Panc1 (cell line): ENCODE results near the gene RNU6-7. TPM values are rescaled to one million over a fixed set of nuclear protein-coding genes. Genes with fewer than 3 reads are reported as not detected.

Source experiments
- ATAC-seq: fragments of 200-7000 bp; cut with Tn5 transposase; 2 replicates; pipeline ENCODE4 v1.9.1; 2020; ENCODE audit warnings: mild to moderate bottlenecking, moderate library complexity
- BruUV-seq: library from RNA; stranded (reverse); fragments of 400-500 nt; replicated peaks from 2 replicates; lab custom pipeline; 2021; lab: Mats Ljungman, UMichigan
- CTCF ChIA-PET: fragments of 300-600 bp; sonication (Branson Sonifier 250); formaldehyde crosslinking; loops from one replicate; lab custom pipeline; 2022; ENCODE audit warnings: antibody characterized with exemption; lab: Charles Lee
- POLR2A ChIA-PET: fragments of 300-600 bp; sonication (Branson Sonifier 250); formaldehyde crosslinking; loops from one replicate; lab custom pipeline; 2022; ENCODE audit warnings: antibody characterized with exemption; lab: Charles Lee
- DNase-seq: peaks from one replicate; pipeline ENCODE4 v3.0.0-alpha.2; 2010; ENCODE audit warnings: low read depth, low spot score
- H3K27ac ChIP-seq: 2 replicates; pipeline ENCODE4 v1.5.1; 2011; ENCODE audit warnings: mild to moderate bottlenecking, low read length, inconsistent platforms
- H3K27me3 ChIP-seq: fragments of 200-500 bp; sonication (Bioruptor generic); 2 replicates; pipeline ENCODE4 v1.6.0; 2014; ENCODE audit warnings: low read length, inconsistent platforms; ENCODE audit not compliant: control insufficient read depth, insufficient read depth
- H3K36me3 ChIP-seq: fragments of 200-500 bp; sonication (Bioruptor generic); 2 replicates; pipeline ENCODE4 v1.5.1; 2014; ENCODE audit warnings: inconsistent platforms, mild to moderate bottlenecking, low read length, moderate library complexity; ENCODE audit not compliant: control insufficient read depth, insufficient read depth
- H3K4me1 ChIP-seq: 2 replicates; pipeline ENCODE4 v1.5.1; 2011; ENCODE audit warnings: inconsistent platforms, mild to moderate bottlenecking, low read length, moderate library complexity; ENCODE audit not compliant: control insufficient read depth, insufficient read depth
- H3K4me3 ChIP-seq, 2 experiments: 2 replicates each; pipeline ENCODE4 v1.5.1; 2011 to 2012; ENCODE audit warnings: low read depth in 2 of 2, low read length in 2 of 2, mild to moderate bottlenecking in 2 of 2, inconsistent platforms in 1 of 2, moderate library complexity in 1 of 2
- H3K9me3 ChIP-seq: fragments of 200-500 bp; sonication (Bioruptor generic); 2 replicates; pipeline ENCODE4 v1.5.1; 2014; ENCODE audit warnings: low read depth, mild to moderate bottlenecking, inconsistent platforms, low read length, moderate library complexity; ENCODE audit not compliant: control insufficient read depth, insufficient read depth
- CTCF ChIP-seq: fragments of 450-650 bp; IDR thresholded peaks from 2 replicates; pipeline ENCODE4 v1.5.1; 2017; ENCODE audit warnings: mild to moderate bottlenecking
- POLR2AphosphoS5 ChIP-seq: IDR thresholded peaks from 2 replicates; pipeline ENCODE4 v1.6.1; 2012; ENCODE audit warnings: mild to moderate bottlenecking, low read depth, low read length, moderate library complexity
- SIN3A ChIP-seq: IDR thresholded peaks from 2 replicates; pipeline ENCODE4 v1.6.1; 2012; ENCODE audit warnings: low read depth, mild to moderate bottlenecking, low read length, moderate library complexity, borderline replicate concordance; ENCODE audit not compliant: insufficient read depth
- TCF7L2 ChIP-seq: IDR thresholded peaks from 2 replicates; pipeline ENCODE4 v1.6.1; 2011; ENCODE audit warnings: mild to moderate bottlenecking, low read depth, low read length, inconsistent platforms
- in situ Hi-C: cut with HindIII; loops from 2 replicates; pipeline ENCODE4 v1.10.0; 2016; ENCODE audit warnings: low sequenced_read_pairs, low pct_unique_long_range_greater_than_20kb
- intact Hi-C: fragments of 100-400 bp; cut with micrococcal nuclease; formaldehyde crosslinking; loops from one replicate; pipeline ENCODE4 v1.10.0; 2022; ENCODE audit not compliant: unreplicated experiment
- total RNA-seq: library from RNA; stranded (reverse); gene quantifications from one replicate; pipeline ENCODE4 v1.2.1, GENCODE V29; 2021; ENCODE audit not compliant: unreplicated experiment
- TF ChIP-seq, protein P1 (sequence below), 2 experiments: IDR thresholded peaks; 2 replicates each; pipeline ENCODE4 v1.6.1; 2011 to 2012; ENCODE audit warnings: low read depth in 2 of 2, control low read depth in 1 of 2, low read length in 1 of 2, mild to moderate bottlenecking in 1 of 2, moderate library complexity in 1 of 2; ENCODE audit not compliant: insufficient read depth in 1 of 2

Gene RNU6-7
- total RNA-seq, 1 experiment from 2014 or later = not detected

DNA sequence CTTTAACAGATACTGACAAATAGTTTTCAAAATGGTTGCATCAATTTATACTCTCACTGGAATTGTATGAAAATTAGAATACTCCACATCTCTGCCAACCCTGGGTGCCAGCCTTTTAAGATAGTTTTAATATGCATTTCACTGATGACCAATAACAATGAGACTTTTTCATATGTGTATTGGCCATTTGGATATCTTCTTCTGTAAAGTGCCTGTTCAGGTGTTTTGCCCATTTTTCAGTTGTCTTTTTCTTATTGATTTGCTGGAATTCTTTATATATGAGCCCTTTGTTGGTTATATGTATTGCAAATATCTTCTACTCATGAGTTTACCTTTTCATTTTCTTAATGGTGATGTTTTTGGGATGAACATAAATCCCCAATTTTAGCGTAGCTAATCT, 16.7 kb upstream of the RNU6-7 start:
- ATAC-seq (no peak), DNase-seq (no peak)
- Histone ChIP-seq H3K9me3 (no peaks in the 10 kb centered on the region), H3K36me3 (no peaks in the 10 kb centered on the region), H3K27ac (no peak overlapping the region), H3K27me3 (no peaks in the 10 kb centered on the region), H3K4me1 (no peaks in the 10 kb centered on the region), H3K4me3 (no peak overlapping the region)
- in situ Hi-C loops (no loop called here), intact Hi-C loops (no loop called here)
- CTCF ChIA-PET = no interaction called here
- TF ChIP-seq SIN3A = no peak
- no peak for TF ChIP-seq TCF7L2
- TF ChIP-seq, protein P1, sequence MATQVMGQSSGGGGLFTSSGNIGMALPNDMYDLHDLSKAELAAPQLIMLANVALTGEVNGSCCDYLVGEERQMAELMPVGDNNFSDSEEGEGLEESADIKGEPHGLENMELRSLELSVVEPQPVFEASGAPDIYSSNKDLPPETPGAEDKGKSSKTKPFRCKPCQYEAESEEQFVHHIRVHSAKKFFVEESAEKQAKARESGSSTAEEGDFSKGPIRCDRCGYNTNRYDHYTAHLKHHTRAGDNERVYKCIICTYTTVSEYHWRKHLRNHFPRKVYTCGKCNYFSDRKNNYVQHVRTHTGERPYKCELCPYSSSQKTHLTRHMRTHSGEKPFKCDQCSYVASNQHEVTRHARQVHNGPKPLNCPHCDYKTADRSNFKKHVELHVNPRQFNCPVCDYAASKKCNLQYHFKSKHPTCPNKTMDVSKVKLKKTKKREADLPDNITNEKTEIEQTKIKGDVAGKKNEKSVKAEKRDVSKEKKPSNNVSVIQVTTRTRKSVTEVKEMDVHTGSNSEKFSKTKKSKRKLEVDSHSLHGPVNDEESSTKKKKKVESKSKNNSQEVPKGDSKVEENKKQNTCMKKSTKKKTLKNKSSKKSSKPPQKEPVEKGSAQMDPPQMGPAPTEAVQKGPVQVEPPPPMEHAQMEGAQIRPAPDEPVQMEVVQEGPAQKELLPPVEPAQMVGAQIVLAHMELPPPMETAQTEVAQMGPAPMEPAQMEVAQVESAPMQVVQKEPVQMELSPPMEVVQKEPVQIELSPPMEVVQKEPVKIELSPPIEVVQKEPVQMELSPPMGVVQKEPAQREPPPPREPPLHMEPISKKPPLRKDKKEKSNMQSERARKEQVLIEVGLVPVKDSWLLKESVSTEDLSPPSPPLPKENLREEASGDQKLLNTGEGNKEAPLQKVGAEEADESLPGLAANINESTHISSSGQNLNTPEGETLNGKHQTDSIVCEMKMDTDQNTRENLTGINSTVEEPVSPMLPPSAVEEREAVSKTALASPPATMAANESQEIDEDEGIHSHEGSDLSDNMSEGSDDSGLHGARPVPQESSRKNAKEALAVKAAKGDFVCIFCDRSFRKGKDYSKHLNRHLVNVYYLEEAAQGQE (IDR thresholded peaks at IDR 0.05; ENCODE audit: insufficient read depth in 1 of 2, low read depth in 2 of 2, low read length in 1 of 2) = no peak
- no peak for TF ChIP-seq CTCF
- TF ChIP-seq POLR2AphosphoS5 = no peak
- POLR2A ChIA-PET = no interaction called here
- BruUV-seq = no TSS peak

DNA sequence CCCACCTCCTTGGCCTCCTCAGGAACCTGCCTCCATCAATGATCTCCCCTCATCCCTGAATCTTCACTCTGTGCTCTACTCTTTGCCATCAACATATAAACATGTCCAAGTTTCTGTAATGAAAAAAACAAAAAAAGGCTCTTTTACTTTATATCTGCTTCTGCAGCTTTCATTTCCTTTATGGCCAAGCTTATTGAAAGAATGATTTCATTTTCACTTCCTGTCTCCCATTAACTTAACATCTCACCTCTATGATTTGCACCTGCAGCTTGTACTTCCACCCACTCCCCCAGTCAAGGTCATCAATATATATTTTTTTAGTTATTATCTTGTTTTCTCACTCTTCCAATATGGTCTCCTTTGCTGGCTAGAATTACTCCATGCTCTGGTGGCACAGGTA, 15.6 kb upstream of the RNU6-7 start:
- CTCF ChIA-PET = no interaction called here
- no peak for ATAC-seq
- in situ Hi-C loops (no loop called here), intact Hi-C loops (no loop called here)
- Histone ChIP-seq H3K4me1 (no peaks in the 10 kb centered on the region), H3K27ac (no peak overlapping the region), H3K27me3 (no peaks in the 10 kb centered on the region), H3K36me3 (no peaks in the 10 kb centered on the region), H3K4me3 (no peak overlapping the region), H3K9me3 (no peaks in the 10 kb centered on the region)
- BruUV-seq = no TSS peak
- POLR2A ChIA-PET = no interaction called here
- no peak for DNase-seq
- TF ChIP-seq SIN3A (no peak), POLR2AphosphoS5 (no peak), TCF7L2 (no peak), CTCF (no peak)
- TF ChIP-seq, protein P1 (IDR thresholded peaks at IDR 0.05; ENCODE audit: insufficient read depth in 1 of 2, low read depth in 2 of 2, low read length in 1 of 2) = no peak
